22Rv1 (cell line): ENCODE results near the gene CLIC3.

ENCODE experiments used
- ZFX ChIP-seq: fragments of 450-650 bp; IDR thresholded peaks from 2 replicates; pipeline ENCODE4 v1.6.1; 2017; ENCODE audit warnings: antibody characterized with exemption, borderline replicate concordance
- TF ChIP-seq, protein P1 (sequence below): fragments of 450-650 bp; IDR thresholded peaks from 2 replicates; pipeline ENCODE4 v1.5.1; 2017; ENCODE audit warnings: mild to moderate bottlenecking

DNA sequence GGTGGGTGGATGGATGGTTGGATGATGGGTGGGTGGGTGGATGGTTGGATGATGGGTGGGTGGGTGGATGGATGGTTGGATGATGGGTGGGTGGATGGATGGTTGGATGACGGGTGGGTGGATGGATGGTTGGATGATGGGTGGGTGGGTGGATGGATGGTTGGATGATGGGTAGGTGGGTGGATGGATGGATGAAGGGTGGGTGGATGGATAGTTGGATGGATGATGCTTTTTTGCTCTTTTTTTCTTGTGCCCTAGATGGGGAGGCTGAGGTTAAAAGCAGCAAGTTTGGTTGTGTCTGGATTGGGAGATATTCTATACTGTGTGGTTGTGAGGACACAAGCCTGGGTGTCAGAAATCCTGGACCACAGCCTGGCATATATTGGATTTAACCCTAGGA lies 38.9 kb downstream of the CLIC3 start:
- TF ChIP-seq, protein P1, sequence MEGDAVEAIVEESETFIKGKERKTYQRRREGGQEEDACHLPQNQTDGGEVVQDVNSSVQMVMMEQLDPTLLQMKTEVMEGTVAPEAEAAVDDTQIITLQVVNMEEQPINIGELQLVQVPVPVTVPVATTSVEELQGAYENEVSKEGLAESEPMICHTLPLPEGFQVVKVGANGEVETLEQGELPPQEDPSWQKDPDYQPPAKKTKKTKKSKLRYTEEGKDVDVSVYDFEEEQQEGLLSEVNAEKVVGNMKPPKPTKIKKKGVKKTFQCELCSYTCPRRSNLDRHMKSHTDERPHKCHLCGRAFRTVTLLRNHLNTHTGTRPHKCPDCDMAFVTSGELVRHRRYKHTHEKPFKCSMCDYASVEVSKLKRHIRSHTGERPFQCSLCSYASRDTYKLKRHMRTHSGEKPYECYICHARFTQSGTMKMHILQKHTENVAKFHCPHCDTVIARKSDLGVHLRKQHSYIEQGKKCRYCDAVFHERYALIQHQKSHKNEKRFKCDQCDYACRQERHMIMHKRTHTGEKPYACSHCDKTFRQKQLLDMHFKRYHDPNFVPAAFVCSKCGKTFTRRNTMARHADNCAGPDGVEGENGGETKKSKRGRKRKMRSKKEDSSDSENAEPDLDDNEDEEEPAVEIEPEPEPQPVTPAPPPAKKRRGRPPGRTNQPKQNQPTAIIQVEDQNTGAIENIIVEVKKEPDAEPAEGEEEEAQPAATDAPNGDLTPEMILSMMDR: no peak
- TF ChIP-seq ZFX: no peak
